Epithelial cell of esophagus (primary cell): ENCODE data around the gene COL25A1.

Experiments used
- DNase-seq: peaks from one replicate; pipeline ENCODE4 v3.0.0; 2010; ENCODE audit warnings: low read depth
- H3K4me3 ChIP-seq: 2 replicates; pipeline ENCODE4 v1.5.1; 2011; ENCODE audit warnings: mild to moderate bottlenecking, low read length, control low read depth
- CTCF ChIP-seq: IDR thresholded peaks from 2 replicates; pipeline ENCODE4 v1.5.1; 2011; ENCODE audit warnings: low read depth, mild to moderate bottlenecking, low read length, control low read depth, inconsistent platforms; ENCODE audit not compliant: insufficient read depth; ENCODE audit errors: missing control alignments

Gene COL25A1

GRCh38 chr4:108813261-108813660 lies 489.2 kb downstream of the COL25A1 start:
- peak; percentile 62 for DNase-seq
- no peak overlapping the region for H3K4me3 ChIP-seq
- TF ChIP-seq CTCF = no peak

- H3K4me3 ChIP-seq = no peak overlapping the region
- no peak for DNase-seq
- no peak for TF ChIP-seq CTCF
Measured at GRCh38 chr4:108811486-108811885, 491.0 kb downstream of the COL25A1 start.

- no peak for TF ChIP-seq CTCF
- no peak overlapping the region for H3K4me3 ChIP-seq
- DNase-seq = no peak
Measured at GRCh38 chr4:108810087-108810486, 492.4 kb downstream of the COL25A1 start.

- no peak for DNase-seq
- no peak overlapping the region for H3K4me3 ChIP-seq
- TF ChIP-seq CTCF = no peak
Measured at GRCh38 chr4:108804648-108805273, 497.7 kb downstream of the COL25A1 start.

- no peak for DNase-seq
- H3K4me3 ChIP-seq = no peak overlapping the region
- no peak for TF ChIP-seq CTCF
Measured at GRCh38 chr4:108799306-108799705, 503.2 kb downstream of the COL25A1 start.

GRCh38 chr4:108796173-108796572 lies 506.3 kb downstream of the COL25A1 start:
- DNase-seq = no peak
- TF ChIP-seq CTCF = no peak
- no peak overlapping the region for H3K4me3 ChIP-seq

GRCh38 chr4:108795733-108796132 lies 506.7 kb downstream of the COL25A1 start:
- no peak for TF ChIP-seq CTCF

More at GRCh38 chr4:108795733-108796132, 506.7 kb downstream of the COL25A1 start:
- DNase-seq = no peak
- no peak overlapping the region for H3K4me3 ChIP-seq
